Esophagus squamous epithelium (tissue), 5 donors: ENCODE measurements around the gene PTGS1. TPM values are rescaled to one million over a fixed set of nuclear protein-coding genes. Genes with fewer than 3 reads are reported as not detected.

Experiments
- DNase-seq: peaks from one replicate; lab custom pipeline; 2025; lab: John Stamatoyannopoulos, UW
- H3K27ac ChIP-seq, 4 donors: fragments of 200-600 bp; sonication (generic); one replicate each; pipeline ENCODE4 v1.5.1; 2016 to 2019; ENCODE audit warnings: mild to moderate bottlenecking in 1 of 4
- H3K27me3 ChIP-seq, 4 donors: fragments of 200-600 bp; sonication (generic); 1 replicate in 3 of 4; 2 replicates in 1 of 4; pipeline versions ENCODE4 v1.5.1 to v1.6.0; 2017 to 2021; ENCODE audit warnings: antibody characterized with exemption in 1 of 4
- H3K36me3 ChIP-seq, 3 donors: fragments of 200-600 bp; sonication (generic); one replicate each; pipeline ENCODE4 v1.5.1; 2016 to 2019
- H3K4me1 ChIP-seq, 3 donors: fragments of 200-600 bp; sonication (generic); one replicate each; pipeline ENCODE4 v1.5.1; 2017 to 2019
- H3K4me3 ChIP-seq, 4 donors: fragments of 200-600 bp; sonication (generic); 1 replicate in 3 of 4; 2 replicates in 1 of 4; pipeline ENCODE4 v1.5.1; 2016 to 2019; ENCODE audit warnings: mild to moderate bottlenecking in 2 of 4, moderate library complexity in 1 of 4
- H3K9me3 ChIP-seq, 3 donors: fragments of 200-600 bp; sonication (generic); one replicate each; pipeline ENCODE4 v1.5.1; 2016 to 2019
- CTCF ChIP-seq, 6 experiments: fragments of 450-650 bp in 4 of 6; fragments of 200-600 bp in 2 of 6; sonication (generic) in 2 of 6; IDR thresholded peaks; one replicate each; pipeline ENCODE4 v1.5.1; 2016 to 2019; ENCODE audit warnings: antibody characterized with exemption in 6 of 6, mild to moderate bottlenecking in 4 of 6, moderate library complexity in 4 of 6
- POLR2A ChIP-seq, 4 donors: fragments of 450-650 bp; IDR thresholded peaks; one replicate each; pipeline ENCODE4 v1.6.1; 2017; ENCODE audit warnings: antibody characterized with exemption in 4 of 4, mild to moderate bottlenecking in 4 of 4, moderate library complexity in 3 of 4
- WGBS, 2 donors: methylation state at CpG; one replicate each; pipeline ENCODE4 v1.1.5; 2018; 5-methylcytosine and 5-hydroxymethylcytosine counted together
- intact Hi-C: fragments of 100-400 bp; cut with DNase I; formaldehyde crosslinking; loops from one replicate; pipeline ENCODE4 v1.15.0; 2022
- total RNA-seq, 4 donors: library from RNA; depleted of rRNA; stranded (reverse); fragments of >200 nt; gene quantifications; one replicate each; pipeline ENCODE4 v1.1.0, GENCODE V29; 2016
- donor health status: DM: yes; HTN: yes; CAD: no.

The PTGS1 gene
- total RNA-seq, 4 donors from 2014 or later, result 15.6 to 36.1 (median 30.3) TPM

DNA sequence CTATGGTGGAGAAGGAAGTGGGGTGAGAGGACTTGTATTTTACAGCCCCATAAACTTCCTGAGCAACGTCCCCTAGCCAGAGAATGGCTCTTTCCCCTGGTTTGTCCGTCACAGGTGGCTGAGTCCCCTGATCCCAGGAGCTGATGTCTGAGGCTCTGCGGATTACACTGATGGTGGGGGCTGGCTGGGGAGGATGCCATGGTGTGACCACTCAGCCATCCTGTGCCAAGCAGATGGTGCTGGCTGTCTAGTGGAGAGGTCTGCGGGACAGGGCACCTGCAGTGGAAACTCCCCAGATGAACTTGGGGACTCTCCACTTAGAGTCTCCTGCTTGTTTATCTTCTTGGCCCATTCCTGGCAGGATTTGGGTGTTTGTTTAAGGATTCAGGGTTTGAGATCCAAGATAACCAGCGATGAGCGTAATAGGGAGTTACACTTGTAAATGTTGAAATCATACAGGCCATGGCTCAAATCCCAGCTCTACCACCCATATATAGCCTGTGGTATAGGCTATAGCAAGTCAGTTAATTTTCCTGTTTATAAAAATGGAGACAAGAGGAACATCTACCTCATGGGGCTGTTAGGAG, 4.7 kb upstream of the PTGS1 start:
- H3K36me3 ChIP-seq, result no peaks in the 10 kb centered on the region
- H3K4me1 ChIP-seq, result peaks cover 35 to 78% (median 58%) of the 10 kb centered on the region in 3 donors
- intact Hi-C loops, result no loop called here
- DNase-seq, result no peak
- TF ChIP-seq CTCF (IDR thresholded peaks at IDR 0.05) (no peak), POLR2A (IDR thresholded peaks at IDR 0.05) (no peak)
- H3K27me3 ChIP-seq, result no peaks in the 10 kb centered on the region
- 47 to 50% methylated on average over 3 to 4 of the region's 6 CpGs for WGBS, 2 donors
- no peak overlapping the region for H3K4me3 ChIP-seq
- H3K27ac ChIP-seq, result peak overlapping the region; percentile 7 to 84 (median 78)
- no peaks in the 10 kb centered on the region for H3K9me3 ChIP-seq

DNA sequence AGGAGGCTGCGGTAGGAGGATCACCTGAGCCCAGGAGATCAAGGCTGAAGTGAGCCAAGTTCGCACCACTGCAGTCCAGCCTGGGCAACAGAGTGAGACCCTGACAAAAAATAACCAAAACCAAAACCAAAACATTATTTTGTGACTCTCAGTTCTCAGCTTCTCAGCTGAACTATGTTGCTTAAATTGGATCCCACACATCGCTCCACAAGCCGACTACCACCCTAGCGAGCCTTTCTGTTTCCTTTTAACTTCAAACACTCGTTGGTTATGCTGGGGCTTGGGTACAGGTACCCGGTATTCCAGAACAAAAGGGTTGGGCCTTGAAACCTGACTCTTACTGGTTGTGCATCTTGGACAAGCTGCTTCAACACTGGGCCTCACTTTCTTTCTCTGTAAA, 3.8 kb upstream of the PTGS1 start:
- no peaks in the 10 kb centered on the region for H3K27me3 ChIP-seq
- H3K4me3 ChIP-seq, result no peak overlapping the region
- WGBS, 2 donors, result 79 to 81% methylated on average over 7 of the region's 7 CpGs
- DNase-seq, result no peak
- no peak for TF ChIP-seq CTCF (IDR thresholded peaks at IDR 0.05)
- no peak for TF ChIP-seq POLR2A (IDR thresholded peaks at IDR 0.05)
- peak overlapping the region; percentile 7 to 84 (median 78) for H3K27ac ChIP-seq
- H3K9me3 ChIP-seq, result no peaks in the 10 kb centered on the region
- H3K4me1 ChIP-seq, result peaks cover 37 to 87% (median 63%) of the 10 kb centered on the region in 3 donors
- intact Hi-C loops, result no loop called here
- H3K36me3 ChIP-seq, result no peaks in the 10 kb centered on the region

- DNase-seq, result no peak
Observed at GRCh38 chr9:122367774-122368460, 2.9 kb upstream of the PTGS1 start.

DNA sequence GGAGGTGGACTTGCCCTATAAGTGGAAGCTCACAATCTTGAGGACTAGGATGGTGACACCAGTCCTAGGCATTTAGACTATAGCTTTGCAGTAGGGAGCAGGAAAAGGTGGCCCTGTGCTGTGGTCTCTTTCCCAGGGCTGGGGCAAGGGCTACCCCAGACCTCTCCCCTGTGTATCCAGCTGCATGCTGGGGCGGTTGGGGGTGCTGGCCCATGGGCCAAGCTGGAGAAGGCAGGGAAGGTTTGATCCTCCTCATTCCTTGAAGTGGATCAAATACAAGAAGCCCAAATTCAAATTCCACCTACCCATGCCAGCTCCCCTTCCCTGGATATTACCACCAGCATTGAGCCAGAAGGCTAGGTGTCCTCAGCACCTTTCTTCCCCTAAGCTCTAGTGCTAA, 2.2 kb upstream of the PTGS1 start:
- H3K27me3 ChIP-seq, result no peaks in the 10 kb centered on the region
- no peak for TF ChIP-seq CTCF (IDR thresholded peaks at IDR 0.05)
- DNase-seq, result no peak
- H3K4me1 ChIP-seq, result peaks cover 37 to 100% (median 63%) of the 10 kb centered on the region in 3 donors
- no CpG with 5 or more reads among the region's 1 CpG for WGBS, 2 donors
- peak overlapping the region in 3 of 4 donors; percentile 59 to 84 (median 82) for H3K27ac ChIP-seq
- no peak overlapping the region for H3K4me3 ChIP-seq
- H3K9me3 ChIP-seq, result no peaks in the 10 kb centered on the region
- intact Hi-C loops, result no loop called here
- no peaks in the 10 kb centered on the region for H3K36me3 ChIP-seq

More at GRCh38 chr9:122367774-122368460, 2.9 kb upstream of the PTGS1 start:
- H3K4me1 ChIP-seq, result peaks cover 37 to 95% (median 63%) of the 10 kb centered on the region in 3 donors
- H3K27ac ChIP-seq, result peak overlapping the region; percentile 59 to 84 (median 78)
- 53 to 75% methylated on average over 5 to 6 of the region's 6 CpGs for WGBS, 2 donors
- H3K27me3 ChIP-seq, result no peaks in the 10 kb centered on the region
- no peaks in the 10 kb centered on the region for H3K36me3 ChIP-seq
- no peak overlapping the region for H3K4me3 ChIP-seq
- no peaks in the 10 kb centered on the region for H3K9me3 ChIP-seq
- TF ChIP-seq CTCF (IDR thresholded peaks at IDR 0.05), result no peak
- TF ChIP-seq POLR2A (IDR thresholded peaks at IDR 0.05), result no peak
- intact Hi-C loops, result no loop called here

- H3K4me3 ChIP-seq, result peak overlapping the region in 3 of 4 donors; percentile 57 to 69 (median 64)
- no peaks in the 10 kb centered on the region for H3K9me3 ChIP-seq
- TF ChIP-seq CTCF (IDR thresholded peaks at IDR 0.05) (no peak), POLR2A (IDR thresholded peaks at IDR 0.05) (no peak)
- no peaks in the 10 kb centered on the region for H3K36me3 ChIP-seq
- DNase-seq, result no peak
- WGBS, 2 donors, result 65 to 71% methylated on average over 3 to 5 of the region's 5 CpGs
- H3K4me1 ChIP-seq, result peaks cover 48 to 100% (median 61%) of the 10 kb centered on the region in 3 donors
- peak overlapping the region; percentile 71 to 85 (median 83) for H3K27ac ChIP-seq
- no peaks in the 10 kb centered on the region for H3K27me3 ChIP-seq
- intact Hi-C loops, result no loop called here
Observed at GRCh38 chr9:122370303-122370702, 521 bp upstream of the PTGS1 start.
